WTC11 (cell line): ENCODE results near the gene HOMER3.

Experiments used
- CREB1 ChIP-seq: sonication (generic); formaldehyde crosslinking; IDR thresholded peaks from 2 replicates; pipeline ENCODE4 v1.8.0; 2023; ENCODE audit warnings: mild to moderate bottlenecking, missing genetic modification reagents
- GTF2I ChIP-seq: fragments of 250-450 bp; sonication (Bioruptor Pico); conservative IDR thresholded peaks from 2 replicates; pipeline ENCODE4 v1.4.0; 2021; ENCODE audit warnings: mild to moderate bottlenecking
- SMAD3 ChIP-seq: sonication (generic); formaldehyde crosslinking; IDR thresholded peaks from 2 replicates; pipeline ENCODE4 v1.8.0; 2022; ENCODE audit warnings: missing genetic modification reagents, mild to moderate bottlenecking, borderline replicate concordance
- TF ChIP-seq, protein P1 (sequence below): fragments of 200-600 bp; IDR thresholded peaks from 2 replicates; pipeline ENCODE4 v1.8.0; 2022; ENCODE audit warnings: antibody characterized with exemption

DNA sequence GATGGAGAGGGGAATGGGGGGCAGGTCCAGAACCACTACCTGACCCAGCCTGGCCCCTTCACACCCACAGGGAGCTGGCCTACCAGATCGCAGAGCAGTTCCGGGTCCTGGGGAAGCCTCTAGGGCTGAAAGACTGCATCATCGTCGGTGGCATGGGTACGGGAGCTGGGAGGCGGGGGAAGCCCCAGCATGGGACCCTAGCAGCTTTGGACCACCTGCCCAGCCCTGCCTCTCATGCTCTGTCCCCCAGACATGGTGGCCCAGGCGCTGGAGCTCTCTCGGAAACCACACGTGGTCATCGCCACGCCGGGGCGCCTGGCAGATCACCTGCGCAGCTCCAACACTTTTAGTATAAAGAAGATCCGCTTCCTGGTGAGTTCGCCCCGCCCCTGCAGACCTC lies 19.4 kb downstream of the HOMER3 start:
- TF ChIP-seq, protein P1, sequence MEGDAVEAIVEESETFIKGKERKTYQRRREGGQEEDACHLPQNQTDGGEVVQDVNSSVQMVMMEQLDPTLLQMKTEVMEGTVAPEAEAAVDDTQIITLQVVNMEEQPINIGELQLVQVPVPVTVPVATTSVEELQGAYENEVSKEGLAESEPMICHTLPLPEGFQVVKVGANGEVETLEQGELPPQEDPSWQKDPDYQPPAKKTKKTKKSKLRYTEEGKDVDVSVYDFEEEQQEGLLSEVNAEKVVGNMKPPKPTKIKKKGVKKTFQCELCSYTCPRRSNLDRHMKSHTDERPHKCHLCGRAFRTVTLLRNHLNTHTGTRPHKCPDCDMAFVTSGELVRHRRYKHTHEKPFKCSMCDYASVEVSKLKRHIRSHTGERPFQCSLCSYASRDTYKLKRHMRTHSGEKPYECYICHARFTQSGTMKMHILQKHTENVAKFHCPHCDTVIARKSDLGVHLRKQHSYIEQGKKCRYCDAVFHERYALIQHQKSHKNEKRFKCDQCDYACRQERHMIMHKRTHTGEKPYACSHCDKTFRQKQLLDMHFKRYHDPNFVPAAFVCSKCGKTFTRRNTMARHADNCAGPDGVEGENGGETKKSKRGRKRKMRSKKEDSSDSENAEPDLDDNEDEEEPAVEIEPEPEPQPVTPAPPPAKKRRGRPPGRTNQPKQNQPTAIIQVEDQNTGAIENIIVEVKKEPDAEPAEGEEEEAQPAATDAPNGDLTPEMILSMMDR: no peak
- no peak for TF ChIP-seq CREB1
- no peak for TF ChIP-seq GTF2I (CRISPR knock-in tag)
- no peak for TF ChIP-seq SMAD3 (CRISPR knock-in tag)
